Measurements from ENCODE around the gene NDUFS8.
"Not testable (repeated sequence)": the region's sequence is repeated elsewhere in the genome, so short reads cannot be mapped to it uniquely, and the experiment has no call there.

Gene NDUFS8

DNA sequence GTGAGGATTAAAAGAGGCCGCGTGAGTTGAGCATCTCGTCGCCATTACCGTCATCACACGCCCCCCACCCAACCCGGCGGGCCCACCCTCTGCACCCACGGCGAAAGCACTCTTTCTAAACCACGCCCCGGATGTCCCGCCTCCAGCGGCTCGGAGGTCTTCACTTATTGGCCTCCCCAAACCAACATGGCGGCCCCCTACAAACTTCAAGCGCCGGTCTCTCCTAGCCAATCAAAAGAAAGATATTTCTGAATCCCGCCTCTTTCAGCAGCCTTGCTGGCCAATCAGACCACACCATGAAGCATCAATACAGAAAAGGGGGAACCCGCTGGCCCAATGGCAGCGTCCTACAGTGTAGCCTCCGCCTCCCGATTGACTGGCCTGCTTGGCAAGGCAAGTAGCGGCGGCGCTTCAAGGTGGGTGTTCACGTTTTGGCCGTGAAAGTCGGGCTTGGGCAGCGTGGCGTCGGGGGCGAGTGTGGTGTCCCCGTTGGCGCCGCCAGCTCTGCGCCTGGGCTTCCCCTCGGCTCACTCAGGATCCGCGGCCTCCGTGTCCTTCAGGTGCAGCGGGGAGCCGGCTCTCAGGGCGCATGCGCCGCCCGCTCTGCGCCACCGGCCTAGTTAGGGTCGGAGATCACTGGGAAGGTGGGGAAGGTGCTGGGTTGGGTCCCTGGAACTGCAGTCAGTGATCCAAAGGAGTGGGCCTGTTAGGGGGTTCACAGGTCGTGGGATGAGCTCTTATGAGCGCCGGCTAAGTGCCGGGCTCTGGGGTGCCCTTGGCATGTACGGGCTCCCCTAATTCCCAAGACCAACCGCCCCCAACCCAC is at the start of gene NDUFS8:
NDUFS8 (plus strand) TSS at position 364 of the 826 bp plus-strand sequence. CDS start 1,471 bp downstream, outside the sequence.
- DNase-seq, result peak; percentile 99

DNA sequence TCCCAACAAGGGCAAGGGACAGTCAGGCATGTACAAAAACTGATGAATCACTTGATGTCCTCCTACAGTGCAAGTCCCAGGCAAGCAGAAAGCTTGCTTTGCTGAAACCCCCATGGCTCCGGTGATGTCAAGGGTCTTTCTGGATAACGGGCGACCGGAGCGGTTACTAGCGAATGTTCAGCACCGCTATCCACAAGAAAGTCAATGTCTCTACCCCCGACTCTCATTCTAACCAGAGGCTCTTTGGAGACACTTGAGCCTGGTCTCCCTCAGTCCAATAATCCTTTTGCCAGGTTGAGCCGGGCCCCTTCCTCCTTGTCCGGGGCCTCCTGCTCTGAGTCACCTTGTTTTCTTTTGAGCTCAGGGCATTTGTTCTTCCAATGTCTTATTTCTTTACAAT is 49.3 kb upstream of the NDUFS8 start:
- not testable (repeated sequence) for DNase-seq

DNA sequence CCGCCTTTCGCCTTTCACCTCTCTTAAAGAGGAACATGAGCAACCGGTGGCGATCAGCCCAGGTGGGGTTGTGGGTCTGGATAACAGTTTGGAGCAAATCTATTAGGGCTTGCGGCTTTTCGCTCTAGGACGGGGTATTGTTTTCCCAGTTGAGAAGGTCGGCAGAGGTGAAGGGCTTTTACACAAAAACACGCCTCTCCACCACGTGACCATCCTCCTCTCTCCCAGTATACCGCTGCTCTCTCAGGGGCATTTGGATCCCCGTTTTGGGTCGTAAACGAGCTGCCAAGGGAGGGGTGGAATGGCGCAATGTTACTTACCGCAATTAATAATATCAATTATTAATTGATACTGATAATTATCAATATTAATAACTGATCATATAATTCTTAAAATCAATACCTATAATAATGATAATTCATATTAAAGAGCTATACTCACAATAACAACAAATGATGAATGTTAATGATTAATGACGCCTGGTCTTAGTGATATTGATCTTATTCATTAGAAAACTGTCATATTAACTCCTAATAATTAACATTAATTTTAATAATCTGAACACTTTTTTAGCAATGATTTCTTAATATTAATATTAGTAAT is 48.1 kb upstream of the NDUFS8 start:
- DNase-seq, result not testable (repeated sequence)

DNA sequence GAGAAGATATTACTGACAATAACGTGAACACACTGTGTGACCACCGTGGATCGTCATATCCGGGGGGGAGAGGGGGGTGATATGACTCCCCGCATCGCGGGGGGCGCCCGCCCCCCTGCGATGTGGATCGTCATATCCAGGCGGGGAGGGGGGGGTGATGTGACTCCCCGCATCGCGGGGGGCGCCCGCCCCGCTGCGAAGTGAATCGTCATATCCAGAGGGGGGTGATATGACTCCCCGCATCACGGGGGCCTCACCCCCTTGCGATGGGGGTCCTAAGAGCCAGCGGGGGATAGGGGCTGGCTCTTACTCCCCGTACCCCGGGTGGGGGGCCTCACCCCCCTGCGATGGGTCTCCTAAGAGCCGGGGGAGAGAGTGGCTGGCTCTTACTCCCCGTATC is 46.5 kb upstream of the NDUFS8 start:
- DNase-seq, result no peak

DNA sequence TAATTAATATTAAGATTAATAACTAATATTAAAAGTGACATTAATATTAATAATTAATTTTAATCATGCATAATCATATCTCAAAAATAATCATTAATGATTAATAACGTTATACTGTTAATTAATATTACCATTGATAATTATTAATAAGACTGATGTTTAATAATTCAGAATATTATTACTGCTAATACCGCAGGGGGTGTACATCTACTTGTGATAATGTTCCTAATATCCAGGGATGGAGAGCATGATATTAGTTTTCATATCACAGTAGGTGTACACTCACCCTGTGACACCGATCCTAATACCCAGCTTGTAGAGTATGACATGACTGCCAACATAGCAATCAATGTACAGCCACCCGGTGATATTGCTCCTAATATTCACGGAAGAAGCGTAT is 45.2 kb upstream of the NDUFS8 start:
- not testable (repeated sequence) for DNase-seq

DNA sequence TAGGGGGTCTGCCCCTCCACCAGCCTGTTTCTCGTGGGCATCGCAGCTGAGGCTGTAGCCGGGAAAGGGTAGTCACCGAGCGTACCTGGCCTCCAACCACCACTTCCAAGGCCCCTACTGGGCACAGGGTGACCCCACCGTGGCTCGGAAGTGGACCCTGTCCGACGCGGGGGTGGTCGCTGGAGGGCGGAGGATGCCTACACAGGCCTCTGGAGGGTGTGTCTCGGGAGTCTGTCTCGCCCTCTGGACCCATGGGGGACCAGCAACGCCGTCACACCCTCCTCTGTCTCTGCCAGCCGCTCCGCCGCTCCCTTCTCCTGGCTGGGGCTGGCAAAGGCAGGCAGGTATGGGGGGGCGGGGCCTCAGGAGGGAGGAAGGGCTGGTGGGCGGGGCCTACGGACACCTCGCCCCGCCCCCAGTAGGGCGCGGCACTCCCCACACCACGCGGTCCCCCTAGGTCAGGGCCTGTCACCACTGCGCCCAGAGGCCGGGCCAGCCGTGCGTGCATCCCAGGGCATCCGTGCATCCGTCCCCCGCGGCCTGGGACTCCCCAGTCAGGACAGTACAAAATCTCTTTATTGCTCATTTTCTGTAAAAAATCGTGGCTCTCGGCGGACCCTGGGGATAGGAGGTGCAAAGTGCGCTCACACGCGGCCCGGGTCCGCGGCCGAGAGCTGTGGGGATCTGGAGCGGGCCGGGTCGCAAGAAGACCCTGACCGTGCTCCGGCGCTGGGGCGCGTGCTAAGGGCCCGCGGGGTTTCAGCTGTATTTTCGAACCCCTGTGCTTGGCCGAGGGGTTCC is 39.7 kb upstream of the NDUFS8 start:
- DNase-seq, result not testable (repeated sequence)

DNA sequence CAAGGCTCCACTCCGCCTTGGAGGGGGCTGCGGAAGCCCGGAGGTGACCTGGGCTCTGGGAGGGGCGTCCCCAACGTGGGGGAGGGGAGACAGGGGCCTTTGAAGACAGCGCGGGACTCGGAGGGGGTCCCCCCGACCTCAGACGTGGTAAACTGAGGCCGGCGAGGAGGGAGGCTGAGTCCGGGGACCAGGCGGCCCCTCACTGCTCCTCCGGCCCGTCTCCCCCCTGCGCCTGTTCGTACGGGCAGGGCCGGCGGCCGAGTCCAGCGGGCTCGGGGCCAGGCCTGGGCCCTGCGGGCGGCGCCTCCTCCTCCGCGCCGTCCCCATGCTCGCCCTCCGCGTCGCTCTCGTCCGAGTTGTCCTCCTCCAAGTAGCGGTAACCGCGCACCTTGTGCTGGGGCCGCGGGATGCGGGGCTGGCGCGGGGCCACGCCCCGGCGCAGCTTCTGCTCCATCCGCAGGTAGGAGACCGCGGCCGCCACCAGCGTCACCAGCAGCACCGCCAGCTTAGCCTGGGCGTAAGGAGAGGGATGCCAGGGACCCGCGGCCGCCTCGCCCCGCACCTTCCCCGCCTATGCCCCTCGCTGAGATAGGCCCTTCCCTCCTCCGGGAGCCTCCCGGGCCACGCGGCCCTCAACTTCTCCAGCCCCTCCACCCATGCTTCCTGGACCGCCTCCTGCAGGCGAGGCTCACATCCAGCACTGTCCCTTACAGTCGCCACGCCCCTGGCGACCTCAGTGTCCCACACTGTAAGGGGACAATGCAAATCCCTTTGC is 38.9 kb upstream of the NDUFS8 start:
- DNase-seq, result not testable (repeated sequence)

DNA sequence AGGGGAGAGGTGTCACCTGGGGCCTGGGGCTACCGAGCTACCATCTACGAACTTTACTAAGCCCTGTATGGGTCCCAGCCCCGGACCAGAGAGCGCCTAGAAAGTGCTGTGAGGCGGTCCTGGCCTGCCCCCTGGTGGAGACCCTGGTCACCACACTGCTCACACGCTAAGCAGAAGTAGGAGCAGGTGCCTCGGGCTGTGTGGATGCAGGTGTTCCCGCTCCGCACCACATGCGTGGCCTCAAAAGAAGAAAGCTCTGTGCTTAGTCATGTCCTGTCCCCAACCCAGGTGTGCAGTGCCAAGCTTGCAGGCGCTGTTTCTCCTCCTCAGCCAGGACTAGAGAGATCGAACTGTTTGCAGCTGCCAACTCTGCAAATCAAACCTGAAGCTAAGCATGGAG is 36.7 kb upstream of the NDUFS8 start:
- DNase-seq, result peak; percentile 69

DNA sequence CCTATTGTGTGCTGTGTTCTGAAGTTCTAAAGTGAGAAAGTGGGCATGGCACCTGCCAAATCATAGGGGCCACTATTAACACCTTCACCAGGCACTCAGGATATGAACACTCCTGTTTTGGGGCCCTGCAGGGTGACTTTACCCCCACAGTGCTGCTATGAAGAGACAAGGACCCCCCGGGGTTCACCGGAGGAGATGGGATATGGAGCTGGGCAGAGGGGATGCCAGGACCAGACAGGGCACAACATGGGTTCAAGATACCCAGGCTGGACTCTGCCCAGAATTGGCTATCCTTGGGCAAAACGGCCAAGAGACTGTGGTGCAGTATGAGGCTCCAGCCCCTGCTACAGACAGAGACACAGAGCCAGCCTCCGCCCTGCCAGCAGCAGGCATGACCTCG is 36.1 kb upstream of the NDUFS8 start:
- DNase-seq, result not testable (repeated sequence)

DNA sequence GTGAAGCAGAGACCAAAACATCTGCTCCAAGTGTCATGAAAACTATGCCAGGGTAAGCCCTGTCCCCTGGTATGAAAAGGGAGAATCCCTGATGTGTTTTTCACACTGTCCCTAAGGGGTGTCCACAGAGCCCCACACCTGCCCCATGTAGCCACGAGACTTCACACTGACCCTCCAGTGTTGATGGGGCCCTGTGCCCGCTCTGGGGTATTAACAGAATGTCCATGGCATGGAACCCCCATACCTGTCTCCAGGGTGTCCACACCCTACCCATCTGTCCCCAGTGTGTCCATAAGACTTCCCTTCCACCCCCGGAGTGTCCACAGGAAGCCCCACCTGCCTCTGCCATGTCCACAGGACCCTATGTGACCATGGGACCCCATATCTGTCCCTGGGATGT is 35.4 kb upstream of the NDUFS8 start:
- not testable (repeated sequence) for DNase-seq

DNA sequence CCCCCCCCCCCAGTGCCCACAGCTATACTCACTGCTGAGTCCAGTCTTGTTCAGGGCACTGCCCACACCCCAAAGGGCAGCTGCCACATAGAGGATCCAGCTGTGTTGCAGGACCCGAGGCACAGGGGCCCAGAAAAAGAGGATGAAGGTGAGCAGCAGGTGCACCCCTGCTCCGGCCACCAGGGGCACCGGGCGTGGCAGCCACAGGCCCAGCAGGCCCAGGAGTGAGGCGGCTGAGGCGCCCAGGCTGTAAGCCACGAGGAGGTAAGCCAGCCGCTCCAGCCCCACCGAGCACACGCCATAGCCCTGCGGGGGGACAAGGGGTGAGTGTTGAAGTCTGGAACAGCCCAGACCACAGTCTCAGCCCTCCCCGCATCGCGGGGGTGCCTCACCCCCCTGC is 34.9 kb upstream of the NDUFS8 start:
- not testable (repeated sequence) for DNase-seq

DNA sequence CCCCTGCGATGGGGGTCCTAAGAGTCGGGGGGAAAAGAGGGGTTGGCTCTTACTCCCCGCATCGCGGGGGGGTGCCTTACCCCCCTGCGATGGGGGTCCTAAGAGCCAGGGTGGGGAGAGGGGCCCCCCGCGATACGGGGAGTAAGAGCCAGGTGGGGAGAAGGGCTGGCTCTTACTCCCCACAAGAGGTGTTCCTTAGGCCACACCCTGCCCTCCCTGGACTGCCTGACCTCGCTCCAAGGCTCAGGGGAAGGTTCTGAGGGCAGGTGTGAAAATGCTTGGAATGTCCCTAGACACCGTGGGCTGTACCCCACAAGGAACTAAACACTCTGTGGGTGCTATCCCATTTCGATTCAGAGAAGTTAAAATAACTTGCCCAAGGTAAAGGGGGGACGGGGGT is 34.4 kb upstream of the NDUFS8 start:
- no peak for DNase-seq

DNA sequence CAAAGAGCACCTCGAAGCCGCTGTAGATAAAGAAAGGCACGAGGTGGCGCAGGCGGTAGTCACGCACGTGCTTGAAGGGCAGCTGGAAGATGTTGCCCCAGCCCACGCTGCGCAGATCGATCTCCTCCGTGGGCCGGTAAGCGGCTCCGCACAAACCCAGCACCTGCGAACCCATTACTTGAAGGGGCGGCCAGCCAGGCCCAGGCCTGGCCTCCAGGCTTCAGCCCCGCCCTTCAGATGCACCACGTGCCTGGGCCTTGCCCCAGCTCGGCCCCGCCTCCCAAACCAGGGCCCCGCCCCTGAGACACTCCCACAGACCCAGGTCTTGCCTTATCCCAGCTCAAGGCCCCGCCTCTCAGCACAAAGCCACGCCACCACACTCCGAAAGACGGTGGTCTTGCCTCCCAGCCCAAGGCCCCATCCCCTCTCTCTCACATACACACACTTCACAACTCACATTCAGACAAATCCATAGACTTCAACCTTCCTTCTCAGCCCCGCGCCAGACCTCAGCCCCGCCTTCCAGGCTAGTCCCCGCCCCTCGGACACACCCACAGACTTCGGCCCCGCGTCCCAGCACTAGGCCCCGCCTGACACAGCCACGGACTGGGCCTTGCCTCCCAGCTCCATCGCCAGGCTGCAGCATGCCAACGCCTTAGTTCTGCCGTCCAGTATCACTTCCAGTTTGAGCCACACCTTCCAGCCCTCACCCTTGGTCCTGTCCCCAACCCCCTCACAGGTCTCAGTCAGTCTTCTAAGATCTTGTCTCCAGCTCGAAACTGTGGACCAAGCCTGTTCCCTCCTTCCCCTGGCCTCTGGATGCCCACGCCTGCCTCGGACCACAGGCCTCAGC is 33.6 kb upstream of the NDUFS8 start:
- DNase-seq, result no peak

DNA sequence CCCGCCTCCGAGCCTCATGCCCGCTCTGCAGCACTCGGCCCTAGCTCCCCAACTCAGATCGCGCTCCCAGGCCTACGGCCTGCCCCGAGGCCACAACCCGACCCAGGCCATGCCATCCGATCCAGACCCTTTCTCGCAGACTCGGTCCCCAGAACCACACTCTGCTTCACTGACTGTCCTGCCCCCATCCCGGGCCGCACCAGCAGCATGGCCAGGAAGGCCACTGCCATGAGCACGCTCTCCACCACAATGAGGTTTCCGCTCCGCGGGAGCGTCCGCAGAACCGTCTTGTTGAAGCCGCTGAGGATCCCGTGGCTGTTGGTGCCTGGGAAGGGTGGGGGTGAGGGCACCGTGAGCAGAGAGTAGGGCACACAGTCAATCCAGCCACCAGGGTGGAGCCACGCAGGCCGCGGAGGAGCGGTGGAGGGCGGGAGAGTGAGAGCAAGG is 33.0 kb upstream of the NDUFS8 start:
- DNase-seq, result no peak

DNA sequence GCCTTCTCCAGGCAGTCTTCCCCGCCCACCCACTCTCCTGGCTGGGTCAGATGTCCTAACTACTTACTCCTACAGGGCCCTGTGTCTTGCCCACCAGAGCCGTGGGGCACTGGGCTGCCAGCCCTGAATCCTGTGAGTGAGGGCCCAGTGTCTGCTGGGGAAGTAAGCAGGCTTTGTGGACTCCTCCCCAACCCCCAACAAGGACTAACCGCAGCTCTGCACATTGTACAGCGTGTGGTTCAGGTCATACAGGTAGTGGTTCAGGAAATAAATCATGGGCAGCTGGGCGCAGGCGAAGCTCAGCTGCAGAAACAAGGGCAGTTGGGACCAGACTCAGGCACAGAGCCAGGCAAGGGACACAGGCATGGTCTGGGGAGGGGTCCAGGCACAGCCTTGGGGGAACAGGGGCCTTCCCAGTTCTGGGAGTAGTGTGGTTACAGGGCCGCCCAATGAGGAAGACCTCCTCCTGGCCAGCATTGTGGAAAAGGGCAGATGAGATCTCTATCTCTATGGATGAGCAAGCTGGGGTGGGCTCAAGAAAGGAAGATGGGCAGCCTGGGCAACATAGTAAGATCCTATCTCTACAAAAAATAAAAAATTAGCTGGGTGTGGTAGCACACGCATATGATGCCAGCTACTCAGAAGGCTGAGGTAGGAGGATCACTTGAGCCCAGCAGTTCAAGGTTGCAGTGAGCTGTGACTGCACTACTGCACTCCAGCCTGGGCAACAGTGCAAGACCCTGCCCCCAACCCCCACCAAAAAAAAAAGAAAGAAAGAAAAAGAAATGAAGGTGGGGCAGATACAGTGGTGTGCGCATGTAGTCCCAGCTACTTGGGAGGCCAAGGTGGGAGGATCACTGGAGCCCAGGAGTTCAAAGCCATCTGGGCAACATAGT is 32.1 kb upstream of the NDUFS8 start:
- DNase-seq, result no peak

DNA sequence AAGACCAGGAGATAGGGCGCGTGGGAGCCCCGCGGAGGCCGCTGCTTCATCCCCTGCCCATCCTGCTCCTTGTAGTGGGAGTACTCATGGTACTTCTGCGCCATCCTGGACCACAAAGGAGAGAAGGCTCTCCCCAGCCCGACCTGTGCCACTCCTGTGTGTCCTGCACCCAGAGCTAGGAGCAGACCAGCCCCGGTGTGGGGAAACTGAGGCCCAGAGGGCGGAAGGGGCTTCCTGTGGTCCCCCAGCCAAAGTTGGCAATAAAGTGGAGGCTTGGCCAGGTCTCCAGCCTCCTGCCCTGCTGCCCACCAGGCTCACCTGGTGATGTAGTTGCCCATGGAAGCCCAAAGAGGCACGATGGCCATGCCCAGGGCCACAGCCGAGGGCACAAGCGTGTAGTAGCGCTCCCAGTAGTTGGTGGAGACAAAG is 31.3 kb upstream of the NDUFS8 start:
- no peak for DNase-seq

DNA sequence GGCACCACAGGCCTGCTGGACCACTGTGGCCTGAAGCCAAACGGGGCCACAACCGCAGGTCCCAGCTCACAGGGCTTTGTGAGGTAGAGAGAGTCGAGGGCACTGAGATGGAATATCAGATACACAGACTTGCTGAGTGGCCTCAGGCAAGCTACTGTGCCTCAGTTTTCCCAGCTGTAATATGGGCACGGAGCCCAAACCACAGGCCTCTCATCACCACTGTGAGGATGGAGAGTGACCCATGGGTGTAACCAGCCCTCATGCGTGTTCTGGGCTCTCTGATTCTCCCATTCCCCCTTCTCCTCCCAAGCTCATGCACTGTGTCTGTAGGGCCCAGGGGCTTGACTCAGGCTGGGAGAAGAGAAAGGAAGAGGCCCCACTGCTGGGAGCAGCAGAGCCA is 30.8 kb upstream of the NDUFS8 start:
- DNase-seq, result no peak

DNA sequence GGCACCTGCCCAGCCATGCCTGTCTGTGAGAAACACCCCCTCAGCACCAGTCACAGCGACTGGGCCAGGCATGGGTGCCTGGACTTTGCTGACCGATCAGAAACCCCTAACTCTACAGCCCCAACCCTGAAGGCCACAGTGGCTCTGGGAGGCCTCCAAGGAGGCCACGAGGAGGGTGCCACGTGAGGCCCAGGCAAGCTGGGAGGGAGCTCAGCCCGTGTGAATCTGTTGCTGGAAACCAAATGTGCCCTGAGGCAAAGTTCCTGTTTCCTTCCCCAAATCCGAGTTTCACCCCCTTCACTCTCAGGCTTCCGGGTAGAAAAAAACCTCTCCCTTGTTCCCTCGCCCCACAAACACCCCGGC is 27.9 kb upstream of the NDUFS8 start:
- no peak for DNase-seq

DNA sequence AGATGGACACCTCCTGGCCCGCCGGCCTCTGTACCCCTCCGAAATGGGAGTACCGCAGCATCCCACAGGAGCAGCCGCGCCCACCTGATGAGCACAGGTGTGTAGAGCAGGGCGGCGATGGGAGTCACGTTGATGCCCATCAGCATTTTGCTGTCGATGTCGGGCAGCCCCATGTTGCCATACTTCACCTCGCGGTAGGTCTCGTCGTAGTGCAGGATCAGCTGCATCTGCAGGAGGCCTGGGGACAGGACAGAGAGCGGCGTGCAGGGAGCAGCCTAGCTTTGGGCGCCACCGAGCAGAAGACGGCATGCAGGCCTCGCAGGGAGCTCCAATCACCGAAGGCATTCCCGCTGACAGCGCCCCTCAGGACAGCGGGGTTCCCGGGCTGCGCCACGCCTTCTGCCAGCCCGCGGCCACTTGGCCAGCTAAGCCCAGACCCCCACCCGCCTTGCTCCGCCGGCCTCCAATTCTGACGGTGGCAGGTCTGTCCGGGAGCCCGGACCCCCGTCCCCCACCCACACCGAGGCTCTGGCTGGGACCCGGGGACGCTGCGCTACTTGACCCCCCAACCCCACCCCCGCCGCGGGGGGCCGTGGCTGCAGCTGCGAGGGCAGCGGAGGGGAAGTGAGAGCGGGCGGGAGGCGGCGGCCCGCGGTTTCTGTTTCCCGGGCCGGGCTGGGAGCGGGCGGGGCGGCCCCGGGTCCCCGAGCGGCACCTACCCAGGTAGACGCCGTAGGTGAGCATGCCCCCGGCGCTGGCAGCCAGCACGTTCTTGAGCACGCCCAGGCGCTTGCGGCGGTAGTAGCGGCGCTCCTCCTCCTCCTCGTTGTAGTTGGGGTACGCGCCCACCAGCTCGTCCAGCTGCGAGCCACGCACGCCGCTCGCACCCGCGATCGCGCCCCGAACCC is 27.3 kb upstream of the NDUFS8 start:
- peak; percentile 47 for DNase-seq

Measured in NCI-H510A (cell line).